Ascending aorta (tissue), 2 donors: ENCODE measurements around the gene CD93. TPM values are rescaled to one million over a fixed set of nuclear protein-coding genes. Genes with fewer than 3 reads are reported as not detected.

Source experiments
- DNase-seq, 2 donors: peaks; one replicate each; pipeline ENCODE4 v3.0.0-alpha.2; 2019; ENCODE audit warnings: low spot score in 2 of 2
- H3K27ac ChIP-seq, 2 donors: fragments of 200-600 bp; sonication (generic); one replicate each; pipeline ENCODE4 v1.5.1; 2016 to 2017; ENCODE audit warnings: mild to moderate bottlenecking in 1 of 2
- H3K27me3 ChIP-seq: fragments of 200-600 bp; sonication (generic); one replicate; pipeline ENCODE4 v1.5.1; 2017
- H3K36me3 ChIP-seq, 2 donors: fragments of 200-600 bp; sonication (generic); one replicate each; pipeline ENCODE4 v1.5.1; 2016
- H3K4me1 ChIP-seq, 2 donors: fragments of 200-600 bp; sonication (generic); one replicate each; pipeline ENCODE4 v1.5.1; 2016 to 2017; ENCODE audit warnings: mild to moderate bottlenecking in 1 of 2
- H3K4me3 ChIP-seq, 2 donors: fragments of 200-600 bp; sonication (generic); one replicate each; pipeline ENCODE4 v1.5.1; 2016 to 2017; ENCODE audit warnings: mild to moderate bottlenecking in 1 of 2
- H3K9me3 ChIP-seq, 2 donors: fragments of 200-600 bp; sonication (generic); one replicate each; pipeline ENCODE4 v1.5.1; 2016
- intact Hi-C: fragments of 100-400 bp; cut with DNase I; formaldehyde crosslinking; loops from one replicate; pipeline ENCODE4 v1.15.1; 2023
- total RNA-seq: library from RNA; depleted of rRNA; stranded (reverse); fragments of >200 nt; gene quantifications from one replicate; pipeline ENCODE4 v1.1.0, GENCODE V29; 2016
- TF ChIP-seq, protein P1 (sequence below), 3 experiments: fragments of 200-600 bp in 2 of 3; fragments of 450-650 bp in 1 of 3; sonication (generic) in 2 of 3; IDR thresholded peaks; one replicate each; pipeline ENCODE4 v1.5.1; 2016 to 2019; ENCODE audit warnings: antibody characterized with exemption in 3 of 3, mild to moderate bottlenecking in 1 of 3, moderate library complexity in 1 of 3

The CD93 gene
- total RNA-seq, 1 donor from 2014 or later = 206 TPM

DNA sequence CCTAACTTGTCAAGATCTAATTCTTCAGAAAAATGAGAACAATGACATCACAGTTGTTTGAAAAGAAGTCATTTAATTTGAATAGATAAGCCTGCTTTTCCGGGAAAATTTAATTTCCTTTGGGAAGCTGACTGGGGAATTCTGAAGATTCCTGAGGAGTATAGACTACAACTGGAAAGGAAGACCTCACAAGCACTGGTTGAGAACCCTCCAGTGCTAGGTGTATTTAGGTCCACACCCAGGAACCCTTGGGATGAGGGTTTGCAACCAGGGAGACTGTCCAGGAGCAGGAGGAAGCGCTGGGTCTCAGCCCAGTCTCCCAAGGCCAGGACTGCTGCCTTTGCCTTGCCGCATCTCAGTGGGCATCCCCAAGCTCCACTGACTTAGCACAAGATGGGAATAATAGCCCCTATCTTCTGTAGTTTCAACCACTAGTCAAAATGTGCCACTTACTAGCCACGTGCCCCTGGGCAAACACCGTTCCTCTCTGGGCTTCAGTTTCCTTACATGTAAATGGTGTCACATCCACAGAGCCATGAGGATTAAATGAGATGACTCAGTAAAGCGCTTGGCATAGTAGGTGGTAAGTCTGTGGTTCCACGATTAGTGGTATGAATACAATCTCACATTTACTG, 6.9 kb upstream of the CD93 start:
- intact Hi-C loops = no loop called here
- Histone ChIP-seq H3K4me1 (peaks cover 0 to 6% of the 10 kb centered on the region in 2 donors), H3K4me3 (no peak overlapping the region), H3K27me3 (no peaks in the 10 kb centered on the region), H3K27ac (no peak overlapping the region), H3K36me3 (no peaks in the 10 kb centered on the region), H3K9me3 (no peaks in the 10 kb centered on the region)
- TF ChIP-seq, protein P1, sequence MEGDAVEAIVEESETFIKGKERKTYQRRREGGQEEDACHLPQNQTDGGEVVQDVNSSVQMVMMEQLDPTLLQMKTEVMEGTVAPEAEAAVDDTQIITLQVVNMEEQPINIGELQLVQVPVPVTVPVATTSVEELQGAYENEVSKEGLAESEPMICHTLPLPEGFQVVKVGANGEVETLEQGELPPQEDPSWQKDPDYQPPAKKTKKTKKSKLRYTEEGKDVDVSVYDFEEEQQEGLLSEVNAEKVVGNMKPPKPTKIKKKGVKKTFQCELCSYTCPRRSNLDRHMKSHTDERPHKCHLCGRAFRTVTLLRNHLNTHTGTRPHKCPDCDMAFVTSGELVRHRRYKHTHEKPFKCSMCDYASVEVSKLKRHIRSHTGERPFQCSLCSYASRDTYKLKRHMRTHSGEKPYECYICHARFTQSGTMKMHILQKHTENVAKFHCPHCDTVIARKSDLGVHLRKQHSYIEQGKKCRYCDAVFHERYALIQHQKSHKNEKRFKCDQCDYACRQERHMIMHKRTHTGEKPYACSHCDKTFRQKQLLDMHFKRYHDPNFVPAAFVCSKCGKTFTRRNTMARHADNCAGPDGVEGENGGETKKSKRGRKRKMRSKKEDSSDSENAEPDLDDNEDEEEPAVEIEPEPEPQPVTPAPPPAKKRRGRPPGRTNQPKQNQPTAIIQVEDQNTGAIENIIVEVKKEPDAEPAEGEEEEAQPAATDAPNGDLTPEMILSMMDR (IDR thresholded peaks at IDR 0.05) = no peak
- DNase-seq = no peak

DNA sequence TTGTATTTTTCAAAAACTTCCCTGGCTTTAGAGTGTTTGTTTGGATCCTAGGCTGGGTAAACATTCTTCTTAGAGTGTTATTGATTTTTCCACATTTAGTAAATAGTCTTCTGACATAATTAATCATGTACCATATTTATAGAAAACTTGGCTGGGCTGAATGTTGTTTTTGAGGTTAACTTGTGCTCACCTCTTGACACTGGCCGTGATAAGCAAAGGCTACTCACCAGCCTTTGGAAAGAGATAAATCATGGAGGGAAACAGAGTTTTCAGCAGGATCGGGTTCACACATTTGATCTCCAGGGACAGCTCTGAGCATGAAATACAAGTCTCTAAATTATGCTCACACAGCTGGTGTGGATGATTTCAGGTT, 6.2 kb upstream of the CD93 start:
- Histone ChIP-seq H3K36me3 (no peaks in the 10 kb centered on the region), H3K27ac (peak overlapping the region in 1 of 2 donors; percentile 53), H3K9me3 (no peaks in the 10 kb centered on the region), H3K4me3 (no peak overlapping the region), H3K27me3 (no peaks in the 10 kb centered on the region), H3K4me1 (peaks cover 0 to 7% of the 10 kb centered on the region in 2 donors)
- no peak for DNase-seq
- intact Hi-C loops = no loop called here
- TF ChIP-seq, protein P1 (IDR thresholded peaks at IDR 0.05) = no peak

DNA sequence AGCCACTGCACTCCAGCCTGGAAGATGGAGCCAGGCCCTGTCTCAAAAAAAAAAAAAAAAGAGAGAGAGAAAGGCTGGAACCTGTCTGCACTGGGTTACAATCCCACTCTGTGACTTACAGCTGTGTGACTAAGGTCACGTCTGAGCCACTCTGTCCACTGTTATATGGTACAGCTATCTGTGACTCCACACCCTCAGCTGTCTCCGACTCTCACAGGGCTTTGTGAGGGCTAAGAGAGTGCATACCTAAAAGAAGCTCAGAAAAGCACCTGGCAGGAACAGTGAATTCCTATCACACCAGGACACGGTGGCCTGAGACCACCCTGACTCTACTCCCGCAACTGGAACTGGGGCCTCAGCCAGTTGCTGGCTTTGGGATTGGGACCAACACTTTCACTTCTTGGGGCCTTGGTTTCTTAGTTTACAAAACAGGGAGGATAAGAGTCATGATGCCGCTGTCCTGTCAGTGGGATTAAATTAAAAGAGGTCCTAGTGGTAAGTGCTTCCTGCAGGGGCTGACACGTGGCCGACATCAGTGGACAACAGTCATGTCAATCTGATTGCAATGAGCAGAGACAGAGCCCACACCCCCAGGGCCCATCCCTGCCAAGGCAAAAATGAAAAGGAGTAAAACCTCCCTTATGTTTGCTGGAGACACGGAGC, 5.7 kb upstream of the CD93 start:
- no peak for DNase-seq
- Histone ChIP-seq H3K9me3 (no peaks in the 10 kb centered on the region), H3K4me3 (no peak overlapping the region), H3K4me1 (peaks cover 0 to 12% of the 10 kb centered on the region in 2 donors), H3K27ac (peak overlapping the region; percentile 30 to 53), H3K27me3 (no peaks in the 10 kb centered on the region), H3K36me3 (no peaks in the 10 kb centered on the region)
- intact Hi-C loops = no loop called here
- TF ChIP-seq, protein P1 (IDR thresholded peaks at IDR 0.05) = no peak

GRCh38 chr20:23090878-23091277, 4.8 kb upstream of the CD93 start:
- no peaks in the 10 kb centered on the region for H3K9me3 ChIP-seq
- DNase-seq = no peak
- intact Hi-C loops = no loop called here
- H3K27me3 ChIP-seq = no peaks in the 10 kb centered on the region
- TF ChIP-seq, protein P1 (IDR thresholded peaks at IDR 0.05) = no peak
- H3K27ac ChIP-seq = no peak overlapping the region
- no peaks in the 10 kb centered on the region for H3K36me3 ChIP-seq
- H3K4me3 ChIP-seq = no peak overlapping the region
- H3K4me1 ChIP-seq = peaks cover 2 to 21% of the 10 kb centered on the region in 2 donors

GRCh38 chr20:23090147-23090546, 4.0 kb upstream of the CD93 start:
- TF ChIP-seq, protein P1 (IDR thresholded peaks at IDR 0.05) = no peak
- intact Hi-C loops = no loop called here
- no peak for DNase-seq
- Histone ChIP-seq H3K27ac (no peak overlapping the region), H3K27me3 (no peaks in the 10 kb centered on the region), H3K4me3 (no peak overlapping the region), H3K9me3 (no peaks in the 10 kb centered on the region), H3K36me3 (no peaks in the 10 kb centered on the region), H3K4me1 (peaks cover 7 to 27% of the 10 kb centered on the region in 2 donors)
